ENCODE results near the gene GTF2F2.

GTF2F2 gene

DNA sequence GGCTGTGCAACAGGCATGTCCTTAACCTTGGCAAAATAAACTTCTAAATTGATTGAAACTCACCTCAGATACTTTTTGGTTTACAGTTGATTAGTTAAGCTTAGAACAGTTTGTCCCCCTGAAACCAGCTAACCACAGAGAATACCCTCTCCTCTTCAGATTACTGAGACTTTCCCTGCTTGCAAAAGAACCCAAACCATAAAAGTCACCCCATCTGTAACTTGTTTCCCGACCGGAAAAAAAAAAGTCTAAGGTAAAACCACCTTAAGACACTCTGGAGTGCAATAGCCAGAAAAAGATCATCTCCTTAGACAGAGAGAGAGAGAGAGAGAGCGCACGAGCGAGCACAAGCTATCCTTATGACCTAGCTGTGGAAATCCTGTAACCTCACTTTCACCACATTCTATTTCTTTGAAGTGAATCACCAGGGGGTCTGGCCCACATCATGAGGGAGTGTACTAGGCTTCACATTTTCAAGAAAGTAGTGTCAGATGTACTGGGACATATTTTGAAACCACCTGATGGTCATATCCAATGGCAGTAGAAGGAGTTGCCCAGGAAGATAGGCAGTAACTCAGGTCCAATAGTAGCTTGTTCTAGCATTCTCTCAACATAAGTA, 11.1 kb upstream of the GTF2F2 start:
- Mint-ChIP-seq H3K4me1 (peaks cover 19% of the 10 kb centered on the region), H3K27ac (peak overlapping the region in 1 of 2 donors; percentile 66), H3K27me3 (peaks cover 16% of the 10 kb centered on the region), H3K9me3 (no peaks in the 10 kb centered on the region), H3K4me3 (peak overlapping the region in 1 of 2 donors; percentile 58)
- ATAC-seq (peak; percentile 99), DNase-seq (peak; percentile 25 to 68)

DNA sequence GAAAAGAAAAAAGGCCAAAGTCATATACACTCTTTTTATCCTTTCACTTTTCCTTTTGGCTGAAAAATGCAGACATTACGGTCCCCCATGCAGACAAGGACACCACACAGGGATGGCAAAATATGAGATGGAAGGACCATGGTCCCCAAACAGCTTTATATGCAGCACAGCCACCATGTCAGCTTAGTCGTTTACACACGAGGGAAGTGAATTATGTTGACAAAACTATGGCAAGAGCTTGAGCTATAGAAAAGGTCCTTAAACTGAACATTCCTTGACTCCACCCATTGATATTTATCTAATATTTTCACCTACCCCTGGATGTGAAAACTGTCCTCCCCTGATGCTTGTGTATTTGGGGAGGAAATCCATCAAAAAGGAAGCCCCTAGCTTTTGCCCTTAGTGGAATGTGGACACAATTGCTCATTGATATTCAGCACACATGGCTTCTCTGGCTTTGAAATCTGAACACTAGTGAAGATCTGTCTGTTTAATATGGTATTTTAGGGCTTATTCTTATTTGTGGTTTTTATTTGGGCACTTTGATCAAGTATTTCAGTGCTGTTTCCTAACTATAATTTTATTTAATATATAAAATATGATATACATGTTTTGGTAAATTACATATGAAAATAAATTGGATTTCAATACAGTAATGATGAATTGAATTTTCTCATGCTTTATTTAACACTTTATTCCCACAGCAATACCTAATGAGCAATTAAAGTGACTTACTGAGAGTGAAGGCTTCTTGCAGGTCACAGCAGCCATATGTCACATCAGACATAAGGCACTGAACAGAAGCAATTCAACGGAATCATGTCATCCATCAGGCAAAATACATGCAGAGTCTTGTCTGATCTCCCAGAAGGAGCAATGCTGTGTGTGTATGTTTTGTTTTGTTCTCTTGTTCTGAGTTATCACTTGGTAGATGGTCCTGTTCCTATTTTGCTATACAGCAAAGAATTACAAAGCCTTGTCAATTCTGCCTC, 6.8 kb upstream of the GTF2F2 start:
- H3K4me3 Mint-ChIP-seq = no peak overlapping the region
- no peaks in the 10 kb centered on the region for H3K9me3 Mint-ChIP-seq
- H3K27ac Mint-ChIP-seq = peak overlapping the region in 1 of 2 donors; percentile 9
- ATAC-seq (no peak), DNase-seq (no peak)
- H3K4me1 Mint-ChIP-seq = peaks cover 17% of the 10 kb centered on the region
- no peaks in the 10 kb centered on the region for H3K27me3 Mint-ChIP-seq

- peak; percentile 45 to 47 for DNase-seq
Measured at GRCh38 chr13:45119469-45119990, 780 bp upstream of the GTF2F2 start.

DNA sequence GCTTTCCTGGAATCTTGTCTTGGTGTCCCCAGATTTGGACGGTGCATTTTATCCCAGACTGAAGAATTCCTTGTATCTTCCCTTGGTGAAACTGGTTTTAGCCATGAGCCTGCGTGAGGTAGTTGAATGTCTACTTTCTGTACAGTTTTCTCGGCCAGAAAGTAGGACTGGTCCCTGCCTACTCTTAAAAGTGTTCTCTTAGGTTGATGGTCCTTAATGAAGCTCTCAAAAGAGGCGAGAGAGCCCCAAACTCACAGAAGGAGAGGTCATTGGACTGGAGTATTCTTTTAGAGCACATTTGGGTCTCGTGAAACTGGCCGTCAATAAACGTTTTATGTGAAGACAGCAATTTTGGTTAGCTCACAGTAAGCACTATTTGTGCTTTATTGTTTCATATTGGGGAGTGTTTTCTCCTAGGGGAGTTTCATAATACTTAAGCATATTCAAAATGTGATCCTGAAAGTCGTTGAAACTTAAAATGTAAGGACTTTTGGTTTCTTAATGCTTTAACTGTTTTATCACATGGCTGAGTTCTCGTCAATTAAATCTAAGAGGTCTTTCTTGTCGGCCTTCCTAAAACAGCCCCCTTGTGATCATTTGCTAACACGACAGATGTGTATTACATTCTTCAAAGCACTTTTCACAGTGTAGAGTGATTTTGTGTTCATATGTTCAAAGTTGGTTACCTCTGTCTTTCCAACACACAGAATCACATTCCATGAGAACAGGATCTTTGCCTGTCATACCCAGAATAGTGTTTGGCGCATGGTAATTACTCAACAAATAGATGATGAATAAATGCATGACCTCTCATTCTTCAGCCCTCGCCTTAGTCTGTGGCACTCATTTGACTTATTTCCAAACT, 889 bp downstream of the GTF2F2 start:
- peaks cover 24% of the 10 kb centered on the region for H3K4me1 Mint-ChIP-seq
- ATAC-seq = no peak
- H3K27me3 Mint-ChIP-seq = no peaks in the 10 kb centered on the region
- no peak for DNase-seq
- H3K9me3 Mint-ChIP-seq = no peaks in the 10 kb centered on the region
- no peak overlapping the region for H3K4me3 Mint-ChIP-seq
- no peak overlapping the region for H3K27ac Mint-ChIP-seq

More at GRCh38 chr13:45119469-45119990, 780 bp upstream of the GTF2F2 start:
- Mint-ChIP-seq H3K4me3 (no peak overlapping the region), H3K27me3 (no peaks in the 10 kb centered on the region), H3K4me1 (peaks cover 12% of the 10 kb centered on the region), H3K9me3 (no peaks in the 10 kb centered on the region), H3K27ac (no peak overlapping the region)
- ATAC-seq = peak; percentile 78

DNA sequence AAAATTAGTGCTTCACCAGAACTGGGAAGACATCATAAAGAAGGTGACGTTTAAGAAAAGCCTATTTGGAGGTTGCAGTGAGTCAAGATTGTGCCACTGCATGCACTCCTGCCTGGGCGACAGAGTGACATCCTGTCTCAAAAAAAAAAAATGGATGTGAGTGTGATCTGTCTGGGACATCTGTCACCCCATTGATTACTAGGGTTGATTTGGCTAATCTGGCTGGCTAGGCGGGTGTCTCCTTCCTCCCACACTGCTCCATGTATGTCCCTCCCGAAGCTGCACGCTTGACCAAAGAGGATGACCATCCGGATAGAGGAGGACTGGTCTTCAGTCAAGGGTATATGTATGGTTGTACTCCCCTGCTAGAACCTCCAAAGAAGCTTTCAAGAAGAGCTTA, 2.6 kb downstream of the GTF2F2 start:
- no peak for ATAC-seq
- H3K9me3 Mint-ChIP-seq = no peaks in the 10 kb centered on the region
- peak overlapping the region in 1 of 2 donors; percentile 82 for H3K27ac Mint-ChIP-seq
- H3K4me3 Mint-ChIP-seq = peak overlapping the region in 1 of 2 donors; percentile 20
- H3K4me1 Mint-ChIP-seq = peaks cover 24% of the 10 kb centered on the region
- H3K27me3 Mint-ChIP-seq = no peaks in the 10 kb centered on the region
- DNase-seq = no peak

DNA sequence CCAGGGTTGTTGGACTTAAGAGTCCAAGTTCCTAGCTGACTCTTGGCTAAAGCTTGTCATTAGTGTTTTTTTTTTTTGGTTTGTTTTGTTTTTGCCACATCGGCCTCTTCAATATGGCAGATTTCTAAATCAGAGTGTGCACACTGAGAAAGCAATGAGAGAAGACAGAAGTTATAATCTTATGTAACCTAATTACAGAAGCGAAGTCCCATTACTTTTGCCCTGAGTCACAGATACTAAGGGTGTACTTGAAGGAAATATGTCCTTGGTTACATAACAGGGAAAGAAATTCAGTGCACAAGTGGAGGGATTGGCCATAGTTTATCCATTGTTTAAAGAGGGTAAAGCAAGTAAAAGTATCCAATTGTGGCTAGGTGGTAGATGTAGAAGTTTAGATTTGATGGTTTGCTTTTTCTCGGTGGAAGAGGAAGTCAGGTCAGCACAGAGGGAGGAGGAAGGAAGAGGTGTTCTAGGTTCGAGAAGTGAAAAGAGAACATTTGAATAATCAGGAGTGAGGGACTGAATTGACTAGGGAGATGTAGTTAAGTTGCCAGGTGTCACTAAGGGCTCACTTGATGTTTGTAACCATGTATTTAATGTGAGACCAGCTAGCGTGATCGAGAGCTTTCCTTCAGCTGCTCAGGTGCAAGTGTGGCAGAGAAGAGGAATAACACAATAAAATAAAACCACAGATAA, 12.2 kb downstream of the GTF2F2 start:
- peaks cover 16 to 33% of the 10 kb centered on the region in 2 donors for H3K9me3 Mint-ChIP-seq
- ATAC-seq (no peak), DNase-seq (no peak)
- peaks cover 11% of the 10 kb centered on the region for H3K4me1 Mint-ChIP-seq
- no peaks in the 10 kb centered on the region for H3K27me3 Mint-ChIP-seq
- H3K27ac Mint-ChIP-seq = no peak overlapping the region
- no peak overlapping the region for H3K4me3 Mint-ChIP-seq

DNA sequence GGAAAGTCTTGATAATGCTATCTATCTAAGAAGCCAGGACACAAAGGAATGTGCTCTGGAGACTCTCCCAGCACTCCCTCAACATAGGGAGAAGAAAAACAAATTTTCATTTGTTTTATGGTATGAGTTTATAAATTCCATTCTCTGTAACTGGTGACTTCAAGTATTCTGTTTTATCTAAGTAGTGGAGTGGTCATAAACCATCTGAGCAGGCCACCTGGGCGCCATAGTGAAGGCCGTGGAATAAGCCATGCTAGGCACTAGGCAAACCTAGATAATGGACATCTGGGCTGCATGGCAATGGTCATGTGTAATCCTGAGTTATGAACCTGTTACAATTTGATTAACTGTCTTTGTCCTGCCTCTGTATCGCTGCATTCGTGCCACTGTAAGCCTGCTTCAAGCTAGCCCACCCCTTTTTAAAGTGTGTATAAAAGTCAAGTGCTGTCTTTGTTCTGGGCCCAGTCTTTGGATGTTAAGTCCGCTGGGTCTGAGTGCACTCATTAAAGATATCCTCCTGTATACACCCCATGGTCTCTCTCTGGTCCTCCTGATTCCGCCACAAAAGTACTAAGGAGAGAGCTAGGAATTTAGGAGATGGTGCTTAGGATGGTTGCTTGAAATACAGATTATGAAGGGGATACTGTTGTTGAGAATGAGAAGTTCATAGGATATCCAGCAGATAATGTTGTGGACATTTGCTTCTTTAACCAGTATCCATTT, 13.2 kb downstream of the GTF2F2 start:
- no peak overlapping the region for H3K27ac Mint-ChIP-seq
- DNase-seq = no peak
- no peak for ATAC-seq
- peaks cover 11% of the 10 kb centered on the region for H3K4me1 Mint-ChIP-seq
- H3K9me3 Mint-ChIP-seq = peaks cover 16 to 33% of the 10 kb centered on the region in 2 donors
- H3K4me3 Mint-ChIP-seq = no peak overlapping the region
- H3K27me3 Mint-ChIP-seq = no peaks in the 10 kb centered on the region

DNA sequence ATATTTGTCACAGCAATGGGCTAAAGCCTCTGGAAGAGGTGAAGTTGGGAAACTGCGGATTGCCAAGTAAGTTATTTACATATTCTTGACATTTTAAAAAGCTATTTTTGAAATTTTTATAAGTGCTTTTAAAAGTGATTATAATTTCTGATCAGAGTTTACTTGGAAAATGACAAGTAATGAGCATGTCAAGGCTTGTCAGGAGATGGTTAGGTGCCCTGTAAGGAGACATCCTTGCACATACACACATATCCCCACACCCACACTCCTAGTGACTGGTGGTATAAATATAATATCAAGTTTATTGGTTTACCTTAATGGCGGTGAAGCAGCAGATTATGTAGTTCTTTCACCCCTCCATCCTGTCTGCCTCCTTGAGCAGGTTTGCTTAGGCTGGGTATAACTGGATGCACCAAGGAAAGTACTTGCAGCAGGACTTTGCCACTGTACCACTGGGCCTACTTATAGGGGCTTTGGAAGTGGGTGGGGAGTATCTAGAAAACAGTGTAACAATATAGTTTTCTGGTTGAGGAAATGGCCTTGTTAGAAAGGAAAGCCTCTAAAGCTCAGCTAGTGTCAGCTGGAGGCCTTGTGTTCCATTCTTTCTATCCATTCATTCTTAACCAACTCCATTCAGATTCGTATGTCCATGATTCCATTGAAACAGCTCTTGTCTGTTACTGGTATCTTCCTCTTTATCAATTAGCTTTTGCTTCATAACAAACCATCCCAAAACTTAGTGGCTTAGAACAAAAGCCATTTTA, 16.6 kb downstream of the GTF2F2 start:
- Mint-ChIP-seq H3K27ac (peak overlapping the region in 1 of 2 donors; percentile 7), H3K4me3 (no peak overlapping the region), H3K9me3 (peaks cover 11 to 19% of the 10 kb centered on the region in 2 donors), H3K27me3 (no peaks in the 10 kb centered on the region), H3K4me1 (peaks cover 6% of the 10 kb centered on the region)
- DNase-seq = no peak
- no peak for ATAC-seq

- Mint-ChIP-seq H3K27me3 (no peaks in the 10 kb centered on the region), H3K27ac (no peak overlapping the region), H3K4me3 (no peak overlapping the region), H3K4me1 (peaks cover 4% of the 10 kb centered on the region), H3K9me3 (peaks cover 7 to 15% of the 10 kb centered on the region in 2 donors)
- DNase-seq = no peak
- no peak for ATAC-seq
Measured at GRCh38 chr13:45137526-45137925, 17.2 kb downstream of the GTF2F2 start.

DNA sequence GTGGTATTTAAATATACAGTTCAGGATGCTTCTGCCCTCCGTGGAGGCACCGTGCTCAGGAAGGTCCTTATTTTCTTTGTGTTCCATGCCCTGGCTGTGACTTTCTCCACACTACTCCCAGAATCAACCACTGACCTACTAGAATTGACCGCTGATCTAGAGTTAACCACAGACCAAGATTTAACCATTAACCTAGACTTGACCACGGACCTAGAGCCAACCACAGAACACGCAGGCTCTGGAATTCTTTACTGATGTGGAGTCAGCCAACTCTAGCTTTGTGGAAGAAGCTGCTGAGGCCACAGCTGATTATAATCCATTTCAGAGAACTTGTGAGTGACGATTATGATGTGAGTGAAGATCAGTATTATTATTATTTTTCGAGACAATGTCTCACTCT, 18.0 kb downstream of the GTF2F2 start:
- H3K27me3 Mint-ChIP-seq = no peaks in the 10 kb centered on the region
- DNase-seq (no peak), ATAC-seq (no peak)
- H3K4me3 Mint-ChIP-seq = no peak overlapping the region
- no peak overlapping the region for H3K27ac Mint-ChIP-seq
- H3K4me1 Mint-ChIP-seq = peaks cover 8% of the 10 kb centered on the region
- H3K9me3 Mint-ChIP-seq = peaks cover 0 to 8% of the 10 kb centered on the region in 2 donors

GRCh38 chr13:45141369-45141768, 21.1 kb downstream of the GTF2F2 start:
- Mint-ChIP-seq H3K27me3 (no peaks in the 10 kb centered on the region), H3K4me3 (no peak overlapping the region), H3K9me3 (no peaks in the 10 kb centered on the region), H3K27ac (no peak overlapping the region), H3K4me1 (peaks cover 21% of the 10 kb centered on the region)
- DNase-seq (no peak), ATAC-seq (no peak)

DNA sequence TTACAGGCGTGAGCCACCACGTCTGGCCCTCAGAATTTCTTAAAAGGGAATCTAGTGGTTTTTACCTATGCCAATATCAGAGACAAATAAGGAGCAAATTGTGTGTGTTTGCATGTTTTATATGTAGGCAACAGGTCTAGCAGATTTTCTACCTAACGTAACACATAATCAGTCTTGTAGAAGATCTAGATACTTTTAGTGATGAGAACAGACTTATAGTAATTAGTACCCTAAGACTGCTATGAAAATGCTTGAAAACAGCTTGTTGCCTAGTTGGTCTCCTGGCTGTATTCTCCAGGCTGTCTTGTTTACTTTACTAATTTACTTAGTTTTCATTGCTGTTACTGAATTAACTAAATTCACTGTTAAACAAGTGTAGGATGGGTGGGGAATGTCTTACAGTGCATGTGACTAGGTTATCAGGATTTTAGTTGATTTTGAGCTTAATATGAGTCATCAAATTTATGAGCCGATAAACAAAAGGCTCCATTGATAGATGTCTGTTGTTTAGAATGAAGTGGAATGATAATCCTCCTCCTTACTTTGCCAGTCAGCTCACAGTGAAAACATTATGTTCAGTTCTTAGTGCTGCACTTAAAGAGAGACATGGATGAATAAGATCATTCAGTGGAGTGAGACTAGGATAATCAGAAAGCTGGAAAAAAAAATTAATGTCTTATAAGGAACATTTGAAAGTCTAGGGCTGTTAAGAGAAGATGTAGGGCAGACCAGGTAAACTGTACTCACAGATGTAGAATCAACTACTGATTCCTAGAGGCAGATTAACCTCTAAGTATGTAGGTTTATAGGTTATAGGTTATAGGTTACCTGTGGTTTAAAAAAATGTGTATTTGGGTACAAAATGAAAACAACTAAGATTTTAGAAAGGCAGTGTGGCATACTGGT, 22.4 kb downstream of the GTF2F2 start:
- no peak for DNase-seq
- Mint-ChIP-seq H3K4me3 (no peak overlapping the region), H3K9me3 (no peaks in the 10 kb centered on the region), H3K27me3 (no peaks in the 10 kb centered on the region), H3K4me1 (peaks cover 35% of the 10 kb centered on the region), H3K27ac (peak overlapping the region in 1 of 2 donors; percentile 67)
- no peak for ATAC-seq

DNA sequence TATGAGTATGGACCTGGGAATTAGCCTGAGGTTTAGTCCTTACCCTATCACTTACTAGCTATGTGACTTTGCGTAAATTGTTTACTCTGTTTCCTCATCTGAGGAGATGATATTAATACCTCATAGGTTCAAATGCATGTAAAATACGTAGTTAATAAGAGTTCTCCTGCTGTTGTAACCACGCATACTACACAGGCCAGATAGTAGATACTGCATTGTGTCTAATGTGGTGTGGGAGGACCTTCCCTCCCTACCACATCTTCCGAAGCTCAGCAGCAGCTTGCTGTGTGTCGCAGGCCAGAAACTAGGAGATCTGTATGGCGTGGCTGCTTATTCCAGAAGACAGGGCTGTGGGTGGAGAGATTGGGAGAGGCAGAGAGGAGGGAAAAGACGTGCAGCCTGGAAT, 23.0 kb downstream of the GTF2F2 start:
- no peak overlapping the region for H3K4me3 Mint-ChIP-seq
- DNase-seq (no peak), ATAC-seq (no peak)
- H3K4me1 Mint-ChIP-seq = peaks cover 36% of the 10 kb centered on the region
- H3K27ac Mint-ChIP-seq = no peak overlapping the region
- no peaks in the 10 kb centered on the region for H3K27me3 Mint-ChIP-seq
- no peaks in the 10 kb centered on the region for H3K9me3 Mint-ChIP-seq
